Neural cell (in vitro differentiated cells): ENCODE measurements around the gene AVEN.

Experiments
- CTCF ChIP-seq: fragments of 450-650 bp; IDR thresholded peaks from 2 replicates; pipeline ENCODE4 v1.5.1; 2014; ENCODE audit warnings: antibody characterized with exemption, mild to moderate bottlenecking, moderate library complexity; ENCODE audit not compliant: poor library complexity, severe bottlenecking
- EZH2 ChIP-seq: fragments of 200-600, 300-800 bp; shearing (Covaris generic), sonication (generic); IDR thresholded peaks from 2 replicates; pipeline ENCODE4 v1.6.1; 2014; ENCODE audit warnings: antibody characterized with exemption, low read length, borderline replicate concordance, mild to moderate bottlenecking; ENCODE audit not compliant: insufficient read depth, poor library complexity, severe bottlenecking
- POLR2AphosphoS5 ChIP-seq: IDR thresholded peaks from 2 replicates; pipeline ENCODE4 v1.6.1; 2012

DNA sequence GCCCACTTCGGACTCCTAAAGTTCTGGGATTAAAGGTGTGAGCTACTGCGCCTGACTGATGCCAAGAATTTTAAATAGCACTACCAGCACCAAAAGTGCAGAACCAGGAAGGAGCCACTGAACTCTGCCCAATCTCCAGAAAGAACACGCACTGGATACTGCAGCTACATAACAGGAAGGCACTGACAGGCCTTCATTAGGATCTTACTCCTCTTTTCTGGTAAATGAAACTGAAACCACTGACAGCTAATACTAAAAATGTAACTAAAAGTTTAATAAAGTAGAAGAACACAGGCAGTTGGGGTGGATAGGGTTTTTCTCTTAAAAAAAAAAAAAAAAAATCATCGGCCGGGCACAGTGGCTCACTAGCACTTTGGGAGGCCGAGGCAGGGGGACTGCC lies 144.8 kb downstream of the AVEN start:
- no peak for TF ChIP-seq CTCF
- TF ChIP-seq POLR2AphosphoS5: no peak
- TF ChIP-seq EZH2: no peak
